HG02970 (cell line): ENCODE data around the gene SEC11C.

ENCODE experiments used
- ATAC-seq: cut with Tn5 transposase; IDR thresholded peaks from one replicate; pipeline ENCODE4 v1.9.1; 2021; ENCODE audit warnings: mild to moderate bottlenecking, moderate library complexity, moderate number of reproducible peaks; ENCODE audit not compliant: unreplicated experiment, low FRiP score

The SEC11C gene

GRCh38 chr18:59143441-59143840 lies 3.8 kb downstream of the SEC11C start:
- no peak for ATAC-seq

- no peak for ATAC-seq
Measured at GRCh38 chr18:59144483-59144882, 4.8 kb downstream of the SEC11C start.

- ATAC-seq = no peak
Measured at GRCh38 chr18:59145055-59145454, 5.4 kb downstream of the SEC11C start.

- ATAC-seq = no peak
Measured at GRCh38 chr18:59148192-59148591, 8.5 kb downstream of the SEC11C start.

GRCh38 chr18:59149007-59149406 lies 9.3 kb downstream of the SEC11C start:
- no peak for ATAC-seq

GRCh38 chr18:59149416-59149815 lies 9.7 kb downstream of the SEC11C start:
- no peak for ATAC-seq

GRCh38 chr18:59150236-59150635 lies 10.6 kb downstream of the SEC11C start:
- no peak for ATAC-seq

- no peak for ATAC-seq
Measured at GRCh38 chr18:59155153-59155552, 15.5 kb downstream of the SEC11C start.

GRCh38 chr18:59156316-59156715 lies 16.6 kb downstream of the SEC11C start:
- no peak for ATAC-seq

- ATAC-seq = no peak
Measured at GRCh38 chr18:59159265-59159664, 19.6 kb downstream of the SEC11C start.

GRCh38 chr18:59159986-59160385 lies 20.3 kb downstream of the SEC11C start:
- ATAC-seq = no peak

- no peak for ATAC-seq
Measured at GRCh38 chr18:59172664-59173249, 33.1 kb downstream of the SEC11C start.

GRCh38 chr18:59177485-59177884 lies 37.8 kb downstream of the SEC11C start:
- no peak for ATAC-seq

- no peak for ATAC-seq
Measured at GRCh38 chr18:59180150-59180845, 40.6 kb downstream of the SEC11C start.

- no peak for ATAC-seq
Measured at GRCh38 chr18:59182673-59183072, 43.0 kb downstream of the SEC11C start.

GRCh38 chr18:59189008-59189407 lies 49.3 kb downstream of the SEC11C start:
- ATAC-seq = no peak

GRCh38 chr18:59189746-59190145 lies 50.1 kb downstream of the SEC11C start:
- no peak for ATAC-seq

- ATAC-seq = no peak
Measured at GRCh38 chr18:59196161-59196725, 56.6 kb downstream of the SEC11C start.

- ATAC-seq = no peak
Measured at GRCh38 chr18:59197636-59198035, 58.0 kb downstream of the SEC11C start.

- ATAC-seq = no peak
Measured at GRCh38 chr18:59198215-59198614, 58.5 kb downstream of the SEC11C start.

- ATAC-seq = no peak
Measured at GRCh38 chr18:59200787-59201186, 61.1 kb downstream of the SEC11C start.

GRCh38 chr18:59202258-59202820 lies 62.7 kb downstream of the SEC11C start:
- no peak for ATAC-seq
